KBM-7 (cell line): ENCODE results near the gene IL18.
"Not testable (repeated sequence)": the region's sequence is repeated elsewhere in the genome, so short reads cannot be mapped to it uniquely, and the experiment has no call there.

Experiments used
- DNase-seq: peaks from one replicate; pipeline ENCODE4 v3.0.0-alpha.2; 2015
- in situ Hi-C: fragments of 300-500 bp; cut with MboI; formaldehyde crosslinking; loops from 2 replicates; pipeline ENCODE4 v1.14.3; 2020; ENCODE audit warnings: low sequenced_read_pairs, low pct_unique_long_range_greater_than_20kb, mixed read lengths

The IL18 gene

GRCh38 chr11:112163875-112164685 lies at the start of gene IL18:
IL18 (minus strand) TSS chr11:112164094; CDS start chr11:112155053, 9,041 bp downstream.
- DNase-seq: peak; percentile 79

GRCh38 chr11:112212710-112213109 lies 48.8 kb upstream of the IL18 start:
- no peak for DNase-seq
- in situ Hi-C loops: no loop called here

More at GRCh38 chr11:112163875-112164685, at the start of gene IL18:
- in situ Hi-C loops: no loop called here

GRCh38 chr11:112212290-112212689 lies 48.4 kb upstream of the IL18 start:
- DNase-seq: no peak
- in situ Hi-C loops: no loop called here

GRCh38 chr11:112211536-112211935 lies 47.6 kb upstream of the IL18 start:
- in situ Hi-C loops: no loop called here
- no peak for DNase-seq

- in situ Hi-C loops: no loop called here
- DNase-seq: no peak
Observed at GRCh38 chr11:112210890-112211289, 47.0 kb upstream of the IL18 start.

GRCh38 chr11:112206071-112206470 lies 42.2 kb upstream of the IL18 start:
- in situ Hi-C loops: no loop called here
- no peak for DNase-seq

- peak; percentile 48 for DNase-seq
- in situ Hi-C loops: no loop called here
Observed at GRCh38 chr11:112200252-112200651, 36.4 kb upstream of the IL18 start.

- in situ Hi-C loops, DNase-seq: not testable (repeated sequence)
Observed at GRCh38 chr11:112199101-112199500, 35.2 kb upstream of the IL18 start.

GRCh38 chr11:112196519-112197087 lies 32.7 kb upstream of the IL18 start:
- in situ Hi-C loops: no loop called here
- no peak for DNase-seq

- DNase-seq: no peak
- in situ Hi-C loops: no loop called here
Observed at GRCh38 chr11:112195951-112196351, 32.1 kb upstream of the IL18 start.

- DNase-seq, in situ Hi-C loops: not testable (repeated sequence)
Observed at GRCh38 chr11:112195113-112195512, 31.2 kb upstream of the IL18 start.

GRCh38 chr11:112186304-112186703 lies 22.4 kb upstream of the IL18 start:
- DNase-seq: no peak
- in situ Hi-C loops: no loop called here

GRCh38 chr11:112185883-112186282 lies 22.0 kb upstream of the IL18 start:
- DNase-seq: no peak
- in situ Hi-C loops: no loop called here

- in situ Hi-C loops: no loop called here
- no peak for DNase-seq
Observed at GRCh38 chr11:112182867-112183266, 19.0 kb upstream of the IL18 start.

- in situ Hi-C loops: no loop called here
- DNase-seq: peak; percentile 62
Observed at GRCh38 chr11:112179601-112180000, 15.7 kb upstream of the IL18 start.

GRCh38 chr11:112178936-112179335 lies 15.0 kb upstream of the IL18 start:
- no peak for DNase-seq
- in situ Hi-C loops: no loop called here

GRCh38 chr11:112178428-112178827 lies 14.5 kb upstream of the IL18 start:
- no peak for DNase-seq
- in situ Hi-C loops: no loop called here

GRCh38 chr11:112177589-112177988 lies 13.7 kb upstream of the IL18 start:
- no peak for DNase-seq
- in situ Hi-C loops: no loop called here

GRCh38 chr11:112176077-112176476 lies 12.2 kb upstream of the IL18 start:
- DNase-seq: no peak
- in situ Hi-C loops: no loop called here

- DNase-seq: no peak
- in situ Hi-C loops: no loop called here
Observed at GRCh38 chr11:112175599-112175952, 11.7 kb upstream of the IL18 start.
